BJ (cell line): ENCODE data around the gene TCF3. TPM values are rescaled to one million over a fixed set of nuclear protein-coding genes. Genes with fewer than 3 reads are reported as not detected.

Experiments
- CTCF ChIA-PET: fragments of 350-600 bp; formaldehyde crosslinking; extraction: SDS; loops from one replicate; lab custom pipeline; 2021; ENCODE audit warnings: antibody characterized with exemption, inconsistent platforms; lab: Yijun Ruan, JAX
- POLR2A ChIA-PET: fragments of 300-600 bp; sonication (Branson Sonifier 250); formaldehyde crosslinking; extraction: SDS; loops from one replicate; lab custom pipeline; 2021; ENCODE audit warnings: antibody characterized with exemption; lab: Charles Lee
- DNase-seq: peaks from one replicate; pipeline ENCODE4 v3.0.0-alpha.2; 2011; ENCODE audit warnings: low read depth
- H3K27me3 ChIP-seq: 2 replicates; pipeline ENCODE4 v1.6.0; 2011; ENCODE audit warnings: low read length; ENCODE audit not compliant: control insufficient read depth, insufficient read depth
- H3K36me3 ChIP-seq: 2 replicates; pipeline ENCODE4 v1.5.1; 2011; ENCODE audit warnings: low read length; ENCODE audit not compliant: control insufficient read depth, insufficient read depth
- H3K4me3 ChIP-seq: 2 replicates; pipeline ENCODE4 v1.5.1; 2011; ENCODE audit warnings: low read depth, mild to moderate bottlenecking, control low read depth, low read length
- polyA plus RNA-seq: library from polyadenylated mRNA; depleted of rRNA; stranded (reverse); fragments of >200 nt; gene quantifications from 2 replicates; pipeline ENCODE4 v1.2.3, GENCODE V29; 2011
- TF ChIP-seq, protein P1 (sequence below): IDR thresholded peaks from 2 replicates; pipeline ENCODE4 v1.5.1; 2011; ENCODE audit warnings: low read depth, mild to moderate bottlenecking, control low read depth, inconsistent platforms, low read length, moderate library complexity; ENCODE audit not compliant: insufficient read depth

Gene TCF3
- polyA plus RNA-seq, 1 experiment, result 49.8 TPM

DNA sequence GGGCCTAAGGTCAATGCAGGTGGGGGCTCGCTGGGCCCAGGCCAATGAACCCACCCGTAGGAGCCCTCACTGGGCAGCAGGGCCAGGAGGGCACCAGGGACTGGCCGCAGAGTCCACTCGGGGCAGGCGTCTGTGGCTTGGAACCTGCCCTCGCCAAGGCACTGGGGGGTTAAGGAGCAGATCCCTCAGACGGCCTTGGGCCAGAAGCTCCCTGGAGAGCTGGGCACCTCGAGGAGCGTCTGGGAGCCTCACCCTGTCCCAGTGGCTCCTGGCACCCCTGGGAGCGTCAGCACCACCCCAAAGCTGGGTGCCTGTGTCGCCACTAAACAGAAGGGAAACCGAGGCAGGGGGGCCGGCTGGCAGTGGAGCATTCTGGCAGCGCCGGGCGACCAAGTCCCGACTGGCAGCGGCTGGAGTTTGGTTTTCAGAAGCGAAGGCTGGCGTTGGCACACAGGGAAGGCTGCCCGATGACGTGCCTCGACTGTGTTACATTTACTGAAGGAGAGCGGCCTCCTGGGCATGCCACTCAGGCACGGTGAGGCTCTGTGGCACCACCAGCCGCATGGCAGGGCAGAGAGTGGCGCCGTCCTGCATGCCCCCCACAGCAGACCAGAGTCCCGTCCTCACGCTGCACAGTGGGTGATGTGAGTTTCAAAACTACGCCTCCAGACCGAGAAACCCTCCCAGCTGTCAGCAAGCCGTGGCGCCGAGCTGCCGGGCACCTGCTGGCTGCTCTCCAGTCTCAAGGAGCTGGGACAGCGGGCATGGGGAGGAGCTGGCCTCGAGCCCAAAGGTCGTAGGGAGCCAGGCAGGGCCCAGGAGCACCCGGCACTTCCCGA is 75.1 kb downstream of the TCF3 start:
- TF ChIP-seq, protein P1, sequence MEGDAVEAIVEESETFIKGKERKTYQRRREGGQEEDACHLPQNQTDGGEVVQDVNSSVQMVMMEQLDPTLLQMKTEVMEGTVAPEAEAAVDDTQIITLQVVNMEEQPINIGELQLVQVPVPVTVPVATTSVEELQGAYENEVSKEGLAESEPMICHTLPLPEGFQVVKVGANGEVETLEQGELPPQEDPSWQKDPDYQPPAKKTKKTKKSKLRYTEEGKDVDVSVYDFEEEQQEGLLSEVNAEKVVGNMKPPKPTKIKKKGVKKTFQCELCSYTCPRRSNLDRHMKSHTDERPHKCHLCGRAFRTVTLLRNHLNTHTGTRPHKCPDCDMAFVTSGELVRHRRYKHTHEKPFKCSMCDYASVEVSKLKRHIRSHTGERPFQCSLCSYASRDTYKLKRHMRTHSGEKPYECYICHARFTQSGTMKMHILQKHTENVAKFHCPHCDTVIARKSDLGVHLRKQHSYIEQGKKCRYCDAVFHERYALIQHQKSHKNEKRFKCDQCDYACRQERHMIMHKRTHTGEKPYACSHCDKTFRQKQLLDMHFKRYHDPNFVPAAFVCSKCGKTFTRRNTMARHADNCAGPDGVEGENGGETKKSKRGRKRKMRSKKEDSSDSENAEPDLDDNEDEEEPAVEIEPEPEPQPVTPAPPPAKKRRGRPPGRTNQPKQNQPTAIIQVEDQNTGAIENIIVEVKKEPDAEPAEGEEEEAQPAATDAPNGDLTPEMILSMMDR, result no peak
- Histone ChIP-seq H3K4me3 (no peak overlapping the region), H3K27me3 (no peaks in the 10 kb centered on the region), H3K36me3 (peaks cover 25% of the 10 kb centered on the region)
- DNase-seq, result no peak
- POLR2A ChIA-PET, result no interaction called here
- CTCF ChIA-PET, result interaction anchor here (1.3 to 2.3 kb wide), 3 partner anchors 10 to 95 kb away, joined by 3 to 8 read pairs (median 3); no protein-coding TSS in a partner anchor

DNA sequence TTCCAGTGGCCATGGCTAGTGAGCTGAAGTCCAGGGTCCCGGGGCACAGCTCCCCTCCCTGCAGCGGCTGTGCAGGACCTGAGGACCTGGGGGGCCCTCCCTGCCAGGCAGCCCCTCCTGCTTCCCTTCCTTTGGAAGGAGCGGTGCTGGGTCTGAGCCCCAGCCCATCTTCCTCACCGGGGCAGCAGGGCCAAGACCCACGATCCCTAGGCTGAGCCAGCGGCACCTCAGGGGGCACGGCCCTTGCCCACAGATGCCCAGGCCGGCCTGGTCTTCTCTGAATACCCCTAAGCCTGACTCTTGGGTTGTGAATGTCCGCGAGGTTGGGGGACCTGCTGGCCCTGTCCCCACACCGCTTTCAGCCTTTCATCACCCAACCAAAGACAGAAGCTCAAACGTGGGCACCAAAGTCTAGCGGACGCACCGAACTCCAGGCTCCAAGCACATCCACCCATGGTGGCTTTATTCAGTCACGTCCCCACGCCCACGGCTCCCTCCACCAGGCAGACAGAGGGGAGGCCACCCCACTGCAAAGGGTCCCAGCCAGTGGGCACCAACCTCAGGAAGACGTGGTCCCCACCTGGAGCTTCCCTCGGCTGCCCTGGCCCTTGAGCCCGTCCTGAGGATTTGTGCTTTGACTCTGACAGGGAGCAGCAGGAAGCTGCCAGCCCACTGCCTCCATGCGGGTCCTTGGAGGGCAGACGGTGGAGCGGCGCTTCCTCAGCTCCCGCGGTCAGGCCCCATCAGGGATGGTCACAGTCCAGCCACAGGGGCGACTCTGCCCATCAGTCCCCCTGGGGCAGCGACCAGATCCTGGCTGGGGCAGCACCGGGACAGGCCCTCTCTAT is 75.9 kb downstream of the TCF3 start:
- no peak for DNase-seq
- ChIA-PET POLR2A (no interaction called here), CTCF (interaction anchor here (1.0 to 1.4 kb wide), 3 partner anchors 15 to 96 kb away, joined by 3 to 4 read pairs (median 3); no protein-coding TSS in a partner anchor)
- Histone ChIP-seq H3K4me3 (no peak overlapping the region), H3K27me3 (no peaks in the 10 kb centered on the region), H3K36me3 (peaks cover 23% of the 10 kb centered on the region)
- TF ChIP-seq, protein P1, result no peak

DNA sequence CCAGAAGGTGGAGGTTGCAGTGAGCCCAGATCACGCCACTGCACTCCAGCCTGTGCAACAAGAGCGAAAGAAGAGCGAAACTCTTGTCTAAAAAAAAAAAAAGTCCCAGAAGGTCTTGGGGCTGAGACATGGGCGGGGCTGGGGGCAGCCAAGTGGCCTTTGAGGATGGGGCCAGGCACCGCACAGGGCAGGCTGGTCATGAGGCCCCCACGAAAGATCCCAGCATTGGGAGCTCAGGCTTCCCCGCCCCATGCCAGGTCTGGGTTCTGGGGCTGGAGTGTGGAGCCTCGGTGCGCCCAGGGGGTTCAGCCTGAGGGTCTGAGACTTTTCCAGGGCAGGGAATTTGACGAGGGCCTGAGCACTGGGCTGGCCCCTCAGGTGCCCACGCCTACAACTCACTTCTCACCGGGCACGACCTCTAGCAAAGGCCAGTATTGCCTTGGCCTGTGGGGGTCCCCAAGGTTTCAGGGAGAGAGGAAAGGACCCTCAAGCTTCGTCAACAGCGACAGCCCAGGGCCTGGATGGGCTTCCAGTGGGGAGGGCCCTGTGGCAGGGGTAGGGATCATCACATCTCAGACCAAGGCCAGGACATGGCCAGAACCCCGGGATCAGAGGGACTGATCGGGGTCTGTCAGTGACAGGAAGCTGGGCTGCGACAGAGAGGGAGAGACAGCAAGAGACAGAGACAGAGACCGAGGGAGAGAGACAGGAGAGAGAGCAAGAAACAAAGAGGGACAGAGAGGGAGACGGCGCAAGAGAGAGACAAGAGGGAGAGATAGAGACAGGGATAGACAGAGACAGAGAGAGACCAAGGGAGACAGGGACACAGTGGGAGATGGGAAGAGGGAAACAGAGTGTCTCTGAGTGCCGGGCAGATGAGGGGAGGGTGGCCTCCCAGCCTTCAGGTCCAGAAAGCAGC is 76.8 kb downstream of the TCF3 start:
- no peak for DNase-seq
- CTCF ChIA-PET, result interaction anchor here (0.6 to 1.2 kb wide), 4 partner anchors 9 to 29 kb away, joined by 3 to 5 read pairs (median 4); no protein-coding TSS in a partner anchor
- TF ChIP-seq, protein P1, result no peak
- POLR2A ChIA-PET, result interaction anchor here (0.7 kb wide), 2 partner anchors 14 to 282 kb away, joined by 5 to 9 read pairs; no protein-coding TSS in a partner anchor
- no peaks in the 10 kb centered on the region for H3K27me3 ChIP-seq
- H3K4me3 ChIP-seq, result no peak overlapping the region
- H3K36me3 ChIP-seq, result peaks cover 16% of the 10 kb centered on the region

DNA sequence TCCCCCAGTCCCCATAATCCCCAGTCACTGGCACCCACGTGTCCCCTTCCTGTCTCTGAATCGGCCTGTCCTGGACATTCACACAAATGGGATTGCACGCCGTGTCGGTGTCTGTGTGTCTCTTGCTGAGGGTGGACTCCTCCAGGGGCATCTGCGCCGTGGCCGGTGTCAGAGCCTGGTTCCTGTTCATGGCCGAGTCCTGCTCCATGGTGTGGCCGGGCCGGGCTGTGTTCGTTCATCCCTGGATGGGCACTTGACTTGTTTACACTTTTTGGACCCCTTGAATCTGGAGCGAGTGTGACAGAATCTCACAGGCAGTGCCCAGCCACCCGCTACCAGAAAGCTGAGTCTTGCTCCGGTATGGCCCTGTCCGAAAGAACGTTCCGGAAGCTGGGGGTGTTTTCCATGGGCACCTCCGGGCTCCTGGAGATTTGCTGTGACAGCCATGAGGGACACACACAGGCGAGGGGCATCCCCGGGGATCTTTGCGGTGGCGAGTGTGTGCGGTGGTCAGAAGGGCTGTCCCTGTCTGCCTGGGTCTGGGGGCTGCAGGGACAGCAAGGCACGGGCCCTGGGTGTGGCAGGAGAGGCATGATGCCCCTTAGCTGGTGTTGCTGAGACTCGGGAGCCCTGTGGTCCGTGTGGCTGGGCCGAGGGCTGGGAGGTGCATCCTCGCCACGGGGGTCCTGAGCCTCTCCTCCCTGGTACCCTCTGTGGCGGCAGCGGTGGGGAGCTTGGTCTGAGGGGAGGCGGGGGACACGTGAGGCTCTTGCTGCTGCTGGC is 77.9 kb downstream of the TCF3 start:
- TF ChIP-seq, protein P1, result no peak
- ChIA-PET CTCF (interaction anchor here (0.9 kb wide), 1 partner anchor 10 kb away, joined by 5 read pairs; no protein-coding TSS in a partner anchor), POLR2A (interaction anchor here (0.7 kb wide), 2 partner anchors 15 to 283 kb away, joined by 5 to 9 read pairs; no protein-coding TSS in a partner anchor)
- Histone ChIP-seq H3K4me3 (no peak overlapping the region), H3K27me3 (no peaks in the 10 kb centered on the region), H3K36me3 (peaks cover 11% of the 10 kb centered on the region)
- DNase-seq, result no peak
